HG02852 (cell line): ENCODE results near the gene TAF1C.
A peak's percentile ranks its signal among the peaks of the same experiment; 100 is the strongest.

Source experiments
- ATAC-seq: cut with Tn5 transposase; IDR thresholded peaks from one replicate; pipeline ENCODE4 v1.9.1; 2021; ENCODE audit warnings: mild to moderate bottlenecking, moderate library complexity; ENCODE audit not compliant: unreplicated experiment

TAF1C gene

GRCh38 chr16:84161801-84162200 is 25.1 kb downstream of the TAF1C start:
- ATAC-seq = no peak

DNA sequence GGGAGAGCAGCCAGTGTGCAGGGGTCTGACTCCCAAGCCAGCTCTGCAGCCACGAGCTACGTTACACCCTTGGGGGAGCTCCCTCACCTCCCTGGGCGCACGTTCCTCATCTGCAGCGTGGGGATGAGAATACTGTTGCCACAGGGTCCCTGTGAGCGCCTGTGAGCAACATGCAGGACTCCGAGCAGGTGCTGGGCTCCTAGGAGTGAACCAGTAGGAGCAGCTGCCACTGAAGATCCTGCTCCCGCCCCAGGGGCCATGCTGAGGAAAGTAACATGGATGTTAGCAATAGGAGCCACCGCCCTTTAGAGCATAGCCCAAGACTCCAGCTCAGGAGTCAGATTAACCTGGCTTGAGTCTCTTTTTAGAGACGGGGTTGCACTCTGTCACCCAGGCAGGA is 25.8 kb downstream of the TAF1C start:
- ATAC-seq = no peak

DNA sequence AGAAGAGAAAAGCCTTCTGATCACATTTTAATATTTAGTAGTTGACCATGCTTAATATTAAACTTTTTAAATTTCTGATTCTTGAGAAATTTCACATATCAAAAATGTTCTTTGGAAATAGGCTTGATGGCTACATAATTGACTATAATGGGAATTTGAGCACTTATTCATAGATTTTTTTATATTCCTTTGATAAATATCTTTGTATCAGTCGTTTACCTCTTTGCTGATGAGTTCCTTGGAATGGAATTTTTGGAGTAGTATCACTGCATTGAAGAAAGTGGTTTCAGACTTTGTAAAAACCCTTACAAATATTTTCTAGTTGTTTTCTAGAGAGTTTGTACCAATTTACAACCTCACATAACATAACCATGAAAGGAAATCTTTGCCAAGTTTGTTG is 27.1 kb downstream of the TAF1C start:
- no peak for ATAC-seq

- no peak for ATAC-seq
Observed at GRCh38 chr16:84159007-84159406, 27.9 kb downstream of the TAF1C start.

- ATAC-seq = no peak
Observed at GRCh38 chr16:84156342-84156784, 30.5 kb downstream of the TAF1C start.

GRCh38 chr16:84155771-84156170 is 31.1 kb downstream of the TAF1C start:
- ATAC-seq = no peak

DNA sequence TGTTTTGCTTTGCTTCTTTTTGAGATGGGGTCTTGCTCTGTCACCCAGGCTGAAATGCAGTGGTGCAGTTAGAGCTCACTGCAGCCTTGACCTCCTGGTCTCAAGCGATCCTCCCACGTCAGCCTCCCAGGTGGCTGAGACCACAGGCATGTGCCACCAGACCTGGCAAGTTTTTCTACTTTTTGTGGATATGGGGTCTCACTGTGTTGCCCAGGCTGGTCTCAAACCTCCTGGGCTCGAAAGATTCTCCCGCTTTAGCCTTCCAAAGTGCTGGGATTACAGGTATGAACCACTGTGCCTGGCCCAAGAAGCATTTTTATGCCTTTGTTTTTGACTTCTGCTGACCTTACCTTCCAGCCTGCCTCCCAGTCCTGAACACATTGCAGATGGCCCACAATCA is 31.6 kb downstream of the TAF1C start:
- no peak for ATAC-seq

- ATAC-seq = no peak
Observed at GRCh38 chr16:84153660-84154214, 33.1 kb downstream of the TAF1C start.

DNA sequence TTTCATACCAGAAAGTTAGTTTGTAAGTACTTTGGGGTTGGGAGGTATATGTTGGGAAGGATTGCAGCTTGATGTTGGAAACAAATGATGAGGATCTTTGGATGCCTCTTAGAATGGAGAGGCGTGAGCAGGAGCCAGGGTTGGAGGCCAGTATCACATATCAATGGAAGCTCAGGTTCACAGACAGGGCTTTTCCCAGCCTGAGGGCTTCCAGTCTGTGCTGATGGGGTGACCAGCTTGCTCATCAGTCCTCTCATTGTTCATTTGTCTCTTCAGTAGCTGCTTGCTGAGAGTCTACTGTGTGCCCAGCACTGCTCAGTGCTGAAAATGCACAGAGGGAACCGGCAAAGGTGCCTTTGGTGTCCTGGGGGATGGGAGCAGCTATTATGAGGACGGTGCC is 35.9 kb downstream of the TAF1C start:
- ATAC-seq = no peak

GRCh38 chr16:84144859-84145639 is 41.8 kb downstream of the TAF1C start, which contains the start of the genes DNAAF1 and HSDL1:
Gene DNAAF1 (plus strand): TSS chr16:84145308. CDS start chr16:84145441, 133 bp downstream.
Gene HSDL1 (minus strand): TSS chr16:84145177. CDS start chr16:84131321, 13,856 bp downstream.
- ATAC-seq = peak; percentile 84

- no peak for ATAC-seq
Observed at GRCh38 chr16:84144209-84144858, 42.5 kb downstream of the TAF1C start.

DNA sequence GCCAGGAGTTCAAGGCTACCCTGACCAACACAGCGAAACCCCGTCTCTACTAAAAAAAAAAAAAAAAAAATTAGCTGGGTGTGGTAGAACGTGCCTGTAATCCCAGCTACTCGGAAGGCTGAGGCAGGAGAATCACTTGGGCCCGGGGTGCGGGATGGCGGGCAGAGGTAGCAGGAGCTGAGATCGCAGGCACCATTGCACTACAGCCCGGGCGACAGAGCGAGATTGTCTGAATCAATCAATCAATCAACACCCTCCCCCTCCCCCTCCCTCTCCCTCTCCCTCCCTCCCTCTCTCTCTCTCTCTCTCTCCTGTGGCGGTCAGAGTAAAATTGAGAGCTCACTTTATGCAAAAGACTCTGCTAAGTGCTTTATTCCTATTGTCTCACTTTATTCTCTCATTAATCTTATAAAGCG is 43.1 kb downstream of the TAF1C start:
- no peak for ATAC-seq

GRCh38 chr16:84143081-84143480 is 43.8 kb downstream of the TAF1C start:
- ATAC-seq = no peak

DNA sequence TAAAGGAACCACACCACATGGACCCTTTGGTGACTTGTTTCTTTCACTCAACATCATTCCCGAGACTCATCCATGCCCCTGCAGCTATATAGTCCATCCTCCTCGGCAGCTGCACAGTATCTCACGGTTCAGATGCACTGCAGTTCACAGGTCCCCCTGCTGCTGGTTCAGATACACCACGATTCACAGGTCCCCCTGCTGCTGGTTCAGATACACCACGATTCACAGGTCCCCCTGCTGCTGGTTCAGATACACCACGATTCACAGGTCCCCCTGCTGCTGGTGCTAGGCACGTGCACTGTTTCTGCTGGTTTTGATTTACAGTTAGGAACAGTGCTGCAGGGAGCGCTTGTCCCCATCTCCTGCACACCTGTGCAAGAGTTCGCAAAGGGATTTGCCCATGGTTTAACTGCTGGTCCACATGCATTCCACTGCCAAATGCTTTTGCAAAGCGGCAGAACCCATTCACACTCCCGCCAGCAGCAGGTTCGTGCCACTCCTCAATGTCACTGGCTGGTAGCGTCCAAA is 45.6 kb downstream of the TAF1C start:
- no peak for ATAC-seq

- ATAC-seq = no peak
Observed at GRCh38 chr16:84139628-84140258, 47.1 kb downstream of the TAF1C start.

- no peak for ATAC-seq
Observed at GRCh38 chr16:84138824-84139627, 47.8 kb downstream of the TAF1C start.

DNA sequence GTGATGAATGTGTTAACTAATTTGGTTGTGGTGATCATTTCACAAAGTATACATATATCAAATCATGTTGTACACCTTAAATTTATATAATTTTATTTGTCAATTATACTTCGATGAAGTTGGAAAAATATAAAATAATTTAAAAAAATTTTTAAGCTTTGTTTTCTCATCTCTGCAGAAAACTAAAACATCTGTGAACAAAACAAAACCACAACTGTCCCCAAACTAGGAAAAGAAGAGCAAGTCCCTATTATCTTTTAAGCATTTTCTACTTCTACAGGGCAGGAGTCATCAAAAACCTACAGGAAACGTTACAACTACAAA is 48.4 kb downstream of the TAF1C start:
- no peak for ATAC-seq

DNA sequence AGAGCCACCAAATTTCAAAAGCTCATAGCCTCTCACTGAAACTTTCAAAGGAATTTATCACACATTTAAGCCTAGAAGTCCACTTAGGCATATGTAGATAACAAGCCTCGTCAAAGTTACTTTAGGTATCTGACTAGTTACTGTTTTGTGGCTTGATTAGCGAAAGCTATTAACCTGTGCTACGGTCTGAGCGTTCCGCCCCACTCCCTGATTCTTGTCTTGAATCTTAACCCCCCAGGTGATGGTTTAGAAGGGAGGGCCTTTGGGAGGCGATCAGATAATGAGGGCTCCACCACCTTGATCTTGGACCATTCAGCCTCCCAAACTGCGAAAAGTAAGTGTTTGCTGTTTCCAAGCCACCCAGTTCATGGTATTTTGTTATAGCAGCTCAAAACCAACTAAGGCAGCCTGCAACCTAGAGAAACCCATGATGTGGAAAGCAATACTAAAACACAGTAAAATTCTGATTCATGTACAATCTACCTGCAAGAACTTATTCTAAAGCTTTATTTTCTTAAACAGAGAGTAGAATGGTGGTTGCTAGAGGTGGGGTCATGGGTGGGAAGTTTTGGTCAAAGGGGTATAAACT is 49.0 kb downstream of the TAF1C start:
- ATAC-seq = no peak

GRCh38 chr16:84137287-84137686 is 49.6 kb downstream of the TAF1C start:
- no peak for ATAC-seq
